GM21381 (cell line): ENCODE results near the gene MAP1S.

Experiments
- ATAC-seq: cut with Tn5 transposase; IDR thresholded peaks from one replicate; pipeline ENCODE4 v1.9.1; 2021; ENCODE audit warnings: mild to moderate bottlenecking, moderate library complexity; ENCODE audit not compliant: unreplicated experiment

MAP1S gene

DNA sequence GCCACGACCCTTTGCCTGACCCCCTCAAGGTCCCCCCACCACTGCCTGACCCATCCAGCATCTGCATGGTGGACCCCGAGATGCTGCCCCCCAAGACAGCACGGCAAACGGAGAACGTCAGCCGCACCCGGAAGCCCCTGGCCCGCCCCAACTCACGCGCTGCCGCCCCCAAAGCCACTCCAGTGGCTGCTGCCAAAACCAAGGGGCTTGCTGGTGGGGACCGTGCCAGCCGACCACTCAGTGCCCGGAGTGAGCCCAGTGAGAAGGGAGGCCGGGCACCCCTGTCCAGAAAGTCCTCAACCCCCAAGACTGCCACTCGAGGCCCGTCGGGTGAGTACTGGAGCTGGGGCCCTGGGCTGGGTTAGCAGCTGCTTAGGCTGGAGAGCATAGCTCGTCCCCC, 8.6 kb downstream of the MAP1S start:
- ATAC-seq = no peak

DNA sequence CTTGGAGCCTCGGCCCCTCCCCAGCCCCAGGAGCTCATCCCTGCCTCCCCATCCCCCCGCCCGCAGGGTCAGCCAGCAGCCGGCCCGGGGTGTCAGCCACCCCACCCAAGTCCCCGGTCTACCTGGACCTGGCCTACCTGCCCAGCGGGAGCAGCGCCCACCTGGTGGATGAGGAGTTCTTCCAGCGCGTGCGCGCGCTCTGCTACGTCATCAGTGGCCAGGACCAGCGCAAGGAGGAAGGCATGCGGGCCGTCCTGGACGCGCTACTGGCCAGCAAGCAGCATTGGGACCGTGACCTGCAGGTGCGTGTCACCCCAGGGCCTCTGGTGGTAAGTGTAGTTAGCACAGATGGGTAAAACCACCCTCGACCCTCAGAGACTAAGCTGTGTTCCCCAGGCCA, 13.8 kb downstream of the MAP1S start:
- ATAC-seq = no peak

DNA sequence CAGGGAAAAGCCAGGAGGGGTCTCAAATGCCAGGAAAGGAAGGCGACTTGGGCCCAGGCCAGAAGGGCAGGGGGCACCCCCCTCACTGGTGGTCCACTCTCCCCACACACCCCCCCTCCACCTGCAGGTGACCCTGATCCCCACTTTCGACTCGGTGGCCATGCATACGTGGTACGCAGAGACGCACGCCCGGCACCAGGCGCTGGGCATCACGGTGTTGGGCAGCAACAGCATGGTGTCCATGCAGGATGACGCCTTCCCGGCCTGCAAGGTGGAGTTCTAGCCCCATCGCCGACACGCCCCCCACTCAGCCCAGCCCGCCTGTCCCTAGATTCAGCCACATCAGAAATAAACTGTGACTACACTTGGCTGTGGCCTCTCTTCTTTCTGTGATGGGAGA, 14.9 kb downstream of the MAP1S start:
- no peak for ATAC-seq

DNA sequence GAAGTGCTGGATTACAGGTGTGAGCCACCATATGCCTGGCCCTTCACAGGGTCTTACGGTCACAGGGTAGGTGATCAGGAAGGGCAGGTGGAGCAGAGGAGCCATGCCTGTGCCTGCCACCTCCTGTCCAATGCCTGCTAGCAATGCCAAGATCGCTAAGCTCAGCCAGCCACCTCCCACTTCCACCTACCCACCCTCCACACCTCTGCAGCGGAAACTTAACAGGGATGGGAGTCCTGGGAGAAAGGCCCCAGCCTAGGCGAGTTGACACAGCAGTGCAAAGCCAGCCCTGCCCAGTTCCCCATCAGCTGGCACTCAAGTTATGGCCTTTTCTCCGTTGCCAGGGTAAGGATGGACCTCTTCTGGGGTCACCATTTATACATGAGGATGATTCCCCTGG, 16.1 kb downstream of the MAP1S start:
- no peak for ATAC-seq

DNA sequence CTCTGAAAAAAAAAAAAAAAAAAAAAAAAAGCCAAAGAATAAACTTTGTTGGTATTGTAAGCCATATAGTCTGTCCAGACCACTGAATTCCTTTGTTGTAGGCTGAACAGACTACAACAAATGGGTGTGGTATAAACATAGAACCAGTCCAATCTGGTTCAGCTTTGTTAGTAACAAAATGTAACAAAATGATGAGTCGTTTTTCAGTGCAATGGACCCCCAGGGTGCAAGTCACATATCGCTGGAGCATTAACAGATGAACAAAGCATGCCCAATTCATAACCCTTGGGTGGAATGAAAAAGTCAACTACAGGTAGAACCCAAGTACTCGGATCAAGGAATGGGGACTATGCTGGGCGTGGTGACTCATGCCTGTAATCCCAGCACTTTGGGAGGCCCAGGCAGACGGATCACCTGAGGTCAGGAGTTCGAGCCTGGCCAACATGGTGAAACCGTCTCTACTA, 18.4 kb downstream of the MAP1S start:
- ATAC-seq = no peak

DNA sequence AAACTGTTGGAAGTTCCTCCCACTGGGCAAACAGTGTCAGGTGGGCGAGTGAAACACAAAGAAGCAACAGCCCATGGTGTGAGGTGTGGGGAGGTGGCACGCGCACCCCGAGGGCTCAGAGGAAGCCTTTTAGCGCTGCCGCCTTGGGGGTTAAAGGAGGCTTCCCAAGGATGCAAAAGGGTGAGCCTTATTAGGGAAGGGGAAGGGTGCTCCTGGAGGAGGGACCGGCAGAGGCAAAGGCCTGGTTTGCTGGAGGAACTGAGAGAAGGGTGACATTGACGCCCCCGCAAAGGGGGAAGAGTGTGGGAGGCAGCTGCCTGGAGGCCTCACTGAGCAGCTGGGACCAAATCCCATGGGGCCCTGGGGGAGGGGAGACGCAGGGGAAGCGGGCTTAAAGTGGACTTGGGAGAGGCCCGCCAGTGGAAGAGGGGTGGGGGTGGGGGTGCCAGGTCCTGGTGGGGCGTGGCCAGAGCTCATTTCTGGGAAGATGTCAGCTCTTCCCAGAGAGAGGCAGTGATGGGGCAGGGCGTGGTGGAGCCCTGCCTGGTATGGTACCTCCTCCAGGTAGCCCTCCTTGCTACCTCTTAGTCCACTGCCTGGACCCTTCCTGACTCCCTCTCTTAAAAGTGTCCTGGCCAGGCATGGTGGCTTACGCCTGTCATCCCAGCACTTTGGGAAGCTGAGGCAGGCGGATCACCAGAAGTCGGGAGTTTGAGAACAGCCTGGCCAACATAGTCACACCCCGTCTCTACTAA, 20.0 kb downstream of the MAP1S start:
- ATAC-seq = peak; percentile 66

DNA sequence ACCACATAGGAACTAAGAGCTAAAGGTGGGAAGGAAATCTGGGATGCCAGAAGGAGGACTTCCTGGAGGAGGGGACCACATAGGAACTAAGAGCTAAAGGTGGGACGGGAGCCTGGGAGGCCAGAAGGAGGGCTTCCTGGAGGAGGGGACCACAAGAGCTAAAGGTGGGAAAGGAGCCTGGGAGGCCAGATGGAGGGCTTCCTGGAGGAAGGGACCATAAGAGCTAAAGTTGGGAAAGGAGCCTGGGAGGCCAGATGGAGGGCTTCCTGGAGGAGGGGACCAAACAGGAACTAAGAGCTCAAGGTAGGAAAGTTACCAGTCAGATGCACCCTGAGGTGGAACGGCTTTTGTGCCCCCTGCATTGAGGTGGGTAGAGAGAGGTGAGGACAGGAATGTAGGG, 22.2 kb downstream of the MAP1S start:
- ATAC-seq = no peak

DNA sequence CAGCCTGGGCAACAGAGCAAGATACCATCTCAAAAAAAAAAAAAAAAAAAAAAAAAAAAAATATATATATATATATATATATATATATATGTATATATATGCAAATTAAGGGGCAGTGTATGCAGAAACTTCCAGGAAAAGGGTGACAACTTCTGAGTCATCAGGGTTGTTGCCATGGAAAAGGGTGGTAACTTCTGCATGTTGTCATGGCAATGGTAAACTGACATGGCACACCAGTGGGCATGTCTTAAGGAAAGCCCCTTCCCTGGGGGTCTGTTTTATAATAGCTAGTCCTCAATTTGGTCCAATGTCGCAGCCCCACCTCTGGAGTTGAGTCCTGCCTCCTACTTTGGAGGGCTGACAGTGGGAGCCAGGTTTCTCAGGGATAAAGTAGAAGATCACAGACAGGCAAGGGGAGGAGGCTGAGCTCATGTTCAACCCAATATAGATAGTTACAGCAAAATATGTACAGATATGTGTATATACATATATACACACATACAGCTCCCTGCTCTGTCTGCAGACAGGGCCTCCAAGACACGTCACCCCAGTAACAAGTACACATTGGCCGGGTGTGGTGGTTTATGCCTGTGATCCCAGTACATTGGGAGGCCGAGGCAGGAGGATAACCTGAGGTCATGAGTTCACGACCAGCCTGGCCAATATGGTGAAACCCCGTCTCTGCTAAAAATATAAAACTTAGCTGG, 24.7 kb downstream of the MAP1S start:
- ATAC-seq = no peak

DNA sequence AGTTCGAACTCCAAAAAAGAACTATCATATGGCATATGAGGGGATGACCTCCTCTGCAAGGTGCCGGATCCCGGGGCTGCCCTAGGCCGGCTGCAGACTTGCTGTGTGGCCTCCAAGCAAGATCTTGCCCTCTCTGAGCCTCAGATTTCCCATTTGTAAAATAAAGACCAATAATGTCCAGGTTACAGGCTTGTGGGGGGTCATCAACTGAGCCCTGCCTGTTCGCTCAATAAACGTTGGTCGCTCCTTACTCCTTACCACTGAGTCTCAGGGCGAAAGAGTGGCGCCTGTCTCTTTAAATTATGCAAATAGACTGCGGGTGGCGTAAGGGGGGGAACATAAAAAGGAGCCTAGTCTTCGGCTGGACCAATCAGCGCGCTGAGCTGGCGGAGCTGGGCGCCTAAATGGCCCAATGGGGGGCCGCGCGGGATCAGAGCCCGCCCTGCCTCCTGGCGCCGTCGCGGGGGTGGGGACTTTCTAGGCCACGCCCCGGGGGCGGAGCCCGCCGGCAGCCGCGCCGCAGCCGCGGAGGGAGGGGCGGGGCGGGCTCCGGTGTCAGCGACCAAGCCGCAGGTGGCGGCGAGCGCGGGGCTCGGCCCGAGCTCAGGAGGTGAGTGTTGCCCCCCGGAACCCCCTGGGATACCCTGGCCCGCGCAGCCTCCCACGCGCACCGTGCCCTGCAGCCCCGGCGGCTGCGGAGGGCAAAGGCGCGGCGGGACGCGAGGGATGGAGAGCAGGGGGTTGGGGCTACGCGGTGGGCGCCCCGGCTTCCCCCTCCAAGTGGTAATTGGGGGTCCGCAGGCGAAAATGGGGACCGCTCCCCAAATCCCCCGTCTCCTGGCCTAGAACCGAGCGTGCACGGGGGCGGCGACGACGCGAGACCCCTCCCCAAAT, 28.2 kb downstream of the MAP1S start:
- peak; percentile 67 for ATAC-seq

DNA sequence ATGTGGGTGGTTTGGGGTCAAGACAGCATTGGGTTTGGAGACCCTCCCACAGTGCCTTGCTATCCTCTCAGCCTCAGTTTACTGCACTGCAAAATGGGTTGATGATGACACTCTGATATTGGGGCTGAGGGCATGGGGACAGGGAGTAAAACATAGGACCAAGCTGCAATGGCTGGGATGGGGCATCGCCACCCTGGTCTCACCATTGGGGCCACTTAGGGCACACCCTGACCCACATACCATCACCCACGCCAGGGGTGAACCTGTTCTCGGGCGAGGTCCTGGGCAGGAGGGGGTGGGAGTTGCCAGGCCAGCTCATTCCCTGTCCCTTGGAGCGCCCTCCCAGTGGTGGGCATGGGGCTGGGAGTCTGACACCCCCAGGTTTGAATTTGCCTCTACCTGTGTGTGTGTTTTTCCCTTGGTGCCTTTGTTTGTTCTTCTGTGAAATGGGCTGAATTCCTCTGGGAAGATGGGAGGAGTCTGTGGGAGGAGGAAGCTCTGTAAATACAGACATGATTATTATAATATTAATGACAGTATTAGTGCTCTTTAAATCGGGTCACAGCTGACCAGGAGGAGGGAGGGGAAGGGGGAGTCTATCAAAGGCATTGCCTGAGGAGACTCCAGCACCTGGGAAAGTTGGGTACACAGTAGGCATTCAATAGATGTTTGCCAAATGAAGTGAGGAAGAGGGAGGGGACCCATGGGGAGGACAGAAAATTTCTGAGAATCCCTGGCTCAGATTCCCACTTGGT, 29.8 kb downstream of the MAP1S start:
- no peak for ATAC-seq

DNA sequence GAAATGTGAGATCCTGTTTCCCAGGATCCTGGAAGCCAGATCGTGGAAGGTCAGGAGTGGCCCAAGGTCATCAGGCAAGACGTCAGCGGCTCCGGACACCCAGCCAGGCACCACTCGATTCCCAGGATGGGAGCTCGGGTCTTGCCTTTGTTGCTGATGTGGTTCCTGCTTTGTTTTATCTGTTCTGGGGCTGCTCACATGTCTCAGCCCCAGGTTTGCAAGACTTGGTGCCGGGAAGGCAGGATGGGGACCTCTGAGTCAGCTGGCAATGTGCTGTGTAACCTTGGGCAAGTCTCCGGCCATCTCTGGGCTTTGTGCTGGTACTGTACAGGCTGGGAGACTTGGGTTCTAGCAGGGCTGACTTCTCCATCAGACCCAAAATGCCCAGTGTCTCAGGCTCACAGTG, 30.6 kb downstream of the MAP1S start:
- no peak for ATAC-seq

DNA sequence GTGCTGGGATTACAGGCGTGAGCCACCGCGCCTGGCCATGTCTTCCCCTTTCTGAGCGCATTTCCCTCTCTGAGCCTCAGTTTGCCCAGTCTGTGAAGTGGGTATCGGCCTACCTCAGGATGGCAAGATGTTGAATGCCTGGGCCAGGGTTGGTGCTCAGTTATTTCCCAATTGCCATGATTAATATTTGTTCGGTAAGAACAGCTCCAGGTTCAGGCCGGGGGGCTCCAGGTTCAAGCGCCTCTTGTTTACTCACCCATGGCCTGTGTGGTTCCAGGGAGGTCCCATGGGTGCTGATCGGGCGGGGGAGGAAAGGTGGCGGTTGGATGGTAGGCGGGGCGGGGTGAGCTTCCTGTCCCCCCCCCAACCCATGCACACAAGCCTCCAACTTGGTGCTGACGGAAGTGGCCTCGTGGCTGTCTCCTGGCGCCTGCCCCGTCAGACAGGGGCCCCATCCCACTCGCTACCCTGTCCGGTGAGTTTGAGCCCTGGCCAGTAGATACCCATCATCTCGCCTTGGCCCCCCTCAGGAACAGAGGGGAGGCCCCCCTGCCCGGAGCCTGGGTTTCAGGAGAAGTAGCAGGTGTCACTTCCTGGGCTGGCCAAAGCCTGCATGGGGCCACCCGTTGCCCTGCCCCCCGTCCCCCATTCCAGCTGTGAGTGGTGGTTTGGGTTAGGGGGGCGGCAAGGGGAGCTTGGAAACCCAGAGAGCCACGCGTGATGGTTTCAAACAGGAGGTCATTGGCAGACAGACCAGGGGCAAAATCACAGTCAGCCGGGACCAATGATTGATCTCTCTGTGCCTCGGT, 32.0 kb downstream of the MAP1S start, which contains the start of gene FCHO1:
FCHO1 (plus strand) TSS at position 375 of the 809 bp plus-strand sequence. CDS start 3,688 bp downstream, outside the sequence.
- ATAC-seq = peak; percentile 37

DNA sequence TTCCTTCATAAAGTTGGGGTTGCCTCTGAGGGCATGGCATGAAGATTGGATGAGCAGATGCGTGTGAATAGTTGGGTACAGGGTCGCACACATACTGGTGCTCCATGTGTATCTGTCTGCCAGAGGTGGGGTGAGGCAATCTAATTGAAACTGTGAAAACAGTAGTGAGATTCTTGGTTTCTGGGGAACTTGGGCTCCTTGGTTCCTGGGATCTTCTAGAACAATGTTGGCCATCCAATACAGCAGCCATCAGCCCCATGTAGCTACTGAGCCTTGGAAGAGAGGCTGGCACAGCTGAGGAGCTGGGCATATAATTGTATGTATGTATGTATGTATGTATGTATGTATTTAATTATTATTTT, 32.6 kb downstream of the MAP1S start:
- no peak for ATAC-seq

DNA sequence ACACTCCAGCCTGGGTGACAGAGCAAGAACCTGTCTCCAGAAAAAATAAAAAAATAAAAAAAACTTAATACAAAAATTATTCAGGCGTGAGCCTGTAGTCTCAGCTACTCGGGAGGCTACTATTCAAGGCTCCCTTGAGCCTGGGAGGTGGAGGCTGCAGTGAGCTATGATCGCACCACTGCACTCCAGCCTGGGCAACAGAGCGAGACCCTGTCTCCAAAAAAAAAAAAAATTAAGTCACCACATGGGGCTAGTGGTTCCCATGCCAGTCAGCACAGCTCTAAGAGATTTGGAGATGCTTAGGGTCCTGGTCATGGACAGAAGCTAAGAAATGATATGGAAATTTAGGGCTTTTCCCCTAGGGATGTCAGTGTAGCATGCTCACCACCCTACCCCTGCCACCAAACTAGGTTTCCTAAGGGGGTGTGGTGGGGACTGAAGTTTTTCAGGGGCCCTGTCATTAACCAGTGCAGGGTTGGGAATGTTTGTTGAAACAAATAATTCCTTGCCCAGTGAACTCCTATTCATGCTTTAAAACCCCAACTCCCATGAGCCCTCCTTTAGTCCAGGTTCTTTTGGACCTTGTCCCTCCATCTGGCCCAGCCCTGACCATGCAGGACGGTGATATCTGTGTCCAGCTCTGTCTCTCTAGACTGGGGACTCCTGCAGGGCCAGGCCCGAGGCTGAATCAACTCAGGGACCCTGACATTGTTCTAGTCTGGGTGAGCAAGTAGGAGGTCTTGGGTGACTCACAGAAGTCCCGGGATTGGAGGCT, 33.8 kb downstream of the MAP1S start:
- ATAC-seq = no peak

DNA sequence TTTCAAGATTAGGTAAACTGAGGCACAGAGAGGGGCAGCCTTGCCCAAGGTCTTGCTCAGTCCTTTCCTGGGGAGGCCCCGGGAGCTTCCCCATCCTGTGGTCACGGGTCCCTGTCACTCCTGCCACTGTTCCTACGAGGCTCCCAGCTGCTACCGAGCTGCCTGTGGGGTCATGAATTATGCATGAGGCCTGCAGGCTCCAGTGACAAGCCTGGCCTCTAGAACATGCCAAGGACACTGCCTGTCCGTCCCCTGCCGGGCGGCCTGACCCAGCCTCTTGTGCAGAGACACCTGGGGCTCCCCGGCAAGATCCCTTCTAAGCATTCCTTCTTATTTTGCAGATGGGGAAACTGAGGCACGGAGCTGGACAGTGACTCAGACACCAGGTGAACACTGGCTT, 34.7 kb downstream of the MAP1S start:
- ATAC-seq = no peak

DNA sequence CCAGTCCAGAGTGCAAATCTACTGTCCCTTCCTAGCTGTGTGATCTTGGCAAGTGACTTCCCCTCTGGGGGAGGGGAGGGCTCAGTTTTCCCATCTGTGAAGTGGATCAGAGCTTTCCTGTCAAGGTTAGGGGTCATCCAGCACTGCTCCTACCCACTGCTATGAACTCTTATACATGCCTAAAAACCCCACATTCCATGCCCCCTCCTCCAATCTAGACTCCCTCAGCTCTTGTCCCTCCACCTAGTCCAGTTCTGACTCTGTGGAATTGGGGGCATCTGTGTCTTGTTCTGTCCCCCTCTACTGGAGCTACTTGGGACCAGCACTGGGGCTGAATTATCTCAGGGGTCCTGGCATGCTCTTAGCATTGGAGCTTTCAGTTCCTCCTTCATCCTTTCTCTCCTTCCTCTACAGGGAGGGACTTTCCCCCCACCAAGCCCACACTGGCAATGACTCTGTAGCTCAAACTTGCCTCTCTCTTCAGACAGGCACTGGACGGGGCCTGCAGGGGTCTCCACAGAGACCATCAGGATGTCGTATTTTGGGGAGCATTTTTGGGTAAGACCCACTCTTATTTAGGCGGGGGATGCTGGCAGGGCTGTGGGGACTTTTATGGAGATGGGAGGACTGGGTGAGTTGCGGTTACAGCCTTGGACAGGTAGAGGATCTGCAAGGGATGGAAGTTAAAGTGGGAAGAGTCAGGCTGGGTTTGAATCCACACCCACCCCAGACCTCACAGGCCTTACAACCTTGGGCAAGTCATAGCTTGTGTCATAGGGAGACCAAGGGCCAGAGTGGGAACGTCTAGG, 35.6 kb downstream of the MAP1S start:
- ATAC-seq = no peak

DNA sequence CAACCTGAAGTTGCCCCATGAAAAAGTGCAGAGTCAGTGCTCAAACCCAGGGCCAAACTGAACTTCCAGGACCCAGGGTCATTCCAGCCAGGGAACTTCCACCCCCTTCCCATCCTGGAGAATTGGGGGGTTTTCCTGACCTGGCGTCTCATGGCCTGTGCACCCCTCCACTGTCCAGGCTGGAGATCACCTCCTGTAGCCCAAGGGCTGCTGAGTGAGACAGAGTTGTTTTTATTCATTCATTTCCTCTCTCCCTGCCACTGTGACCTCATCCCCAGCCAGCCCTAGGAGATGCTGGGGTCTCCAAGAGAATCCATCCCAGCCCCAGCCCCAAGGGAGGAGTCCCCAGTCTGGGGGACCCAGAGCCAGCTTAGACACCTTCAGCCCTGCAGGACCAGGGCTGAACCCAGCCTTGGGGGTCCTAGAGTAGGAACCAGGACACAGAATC, 36.2 kb downstream of the MAP1S start:
- ATAC-seq = no peak

DNA sequence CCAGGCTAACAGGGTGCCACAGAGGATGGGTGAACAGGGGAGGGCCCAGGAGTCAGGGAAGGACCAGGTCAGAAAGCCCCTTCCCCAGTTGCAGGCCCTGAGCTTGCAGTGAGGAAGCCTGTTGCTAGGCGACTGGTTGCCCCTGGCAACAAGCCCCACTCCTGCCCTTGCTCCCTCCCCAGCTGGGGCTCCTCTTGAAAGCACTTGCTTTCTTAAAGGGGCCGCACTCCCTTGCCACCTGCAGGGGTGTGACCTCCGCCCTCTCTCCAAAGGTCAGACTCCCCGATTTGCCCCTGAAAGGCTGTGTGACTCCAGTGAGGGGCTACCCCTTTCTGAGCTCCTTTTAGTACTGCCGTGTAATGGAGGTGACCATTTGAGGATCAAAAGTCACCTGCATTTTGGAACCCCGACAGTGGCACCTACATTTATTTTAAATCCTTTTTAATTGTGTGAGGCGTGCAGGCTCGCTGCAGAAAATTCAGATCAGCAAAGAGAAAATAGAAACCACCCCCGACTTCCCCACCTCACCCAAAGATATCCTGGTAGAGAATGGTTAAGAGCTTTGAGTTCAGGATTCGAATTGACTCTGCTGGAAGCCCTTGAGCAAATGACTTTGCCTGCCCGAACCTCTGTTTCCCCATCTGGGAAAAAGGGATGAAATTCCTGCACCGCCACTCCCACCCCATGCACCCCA, 36.8 kb downstream of the MAP1S start:
- no peak for ATAC-seq
